ENCODE results near the gene TGFA.

- TF ChIP-seq CTCF (IDR thresholded peaks at IDR 0.05) = no peak
- TF ChIP-seq POLR2A (IDR thresholded peaks at IDR 0.05) = no peak
These were observed 24.7 kb downstream of the TGFA start for GRCh38 chr2:70528929-70529328.
